Right ventricle myocardium inferior (tissue), 1 donor: ENCODE results near the gene ATXN7L3. TPM values are rescaled to one million over a fixed set of nuclear protein-coding genes. Genes with fewer than 3 reads are reported as not detected.

Experiments
- ATAC-seq: fragments of 200-7000 bp; cut with Tn5 transposase; one replicate; pipeline ENCODE4 v1.9.1; 2020; ENCODE audit warnings: mild to moderate bottlenecking, moderate library complexity
- DNase-seq: peaks from one replicate; pipeline ENCODE4 v3.0.0; 2021; ENCODE audit errors: missing footprints
- intact Hi-C: fragments of 100-400 bp; cut with DNase I; formaldehyde crosslinking; loops from one replicate; pipeline ENCODE4 v1.11.0; 2022
- total RNA-seq: library from RNA; stranded (reverse); fragmentation: NEBNext Ultra II Directional; extraction: Animal tissue kit (Norgen Biotek cat#: 25700); gene quantifications from one replicate; pipeline ENCODE4 v1.2.1, GENCODE V29; 2021
- donor health status: DM: no; HTN: yes; CAD: no; lungs with severe emphysema.

ATXN7L3 gene
- total RNA-seq, 1 donor from 2014 or later = 40.8 TPM

DNA sequence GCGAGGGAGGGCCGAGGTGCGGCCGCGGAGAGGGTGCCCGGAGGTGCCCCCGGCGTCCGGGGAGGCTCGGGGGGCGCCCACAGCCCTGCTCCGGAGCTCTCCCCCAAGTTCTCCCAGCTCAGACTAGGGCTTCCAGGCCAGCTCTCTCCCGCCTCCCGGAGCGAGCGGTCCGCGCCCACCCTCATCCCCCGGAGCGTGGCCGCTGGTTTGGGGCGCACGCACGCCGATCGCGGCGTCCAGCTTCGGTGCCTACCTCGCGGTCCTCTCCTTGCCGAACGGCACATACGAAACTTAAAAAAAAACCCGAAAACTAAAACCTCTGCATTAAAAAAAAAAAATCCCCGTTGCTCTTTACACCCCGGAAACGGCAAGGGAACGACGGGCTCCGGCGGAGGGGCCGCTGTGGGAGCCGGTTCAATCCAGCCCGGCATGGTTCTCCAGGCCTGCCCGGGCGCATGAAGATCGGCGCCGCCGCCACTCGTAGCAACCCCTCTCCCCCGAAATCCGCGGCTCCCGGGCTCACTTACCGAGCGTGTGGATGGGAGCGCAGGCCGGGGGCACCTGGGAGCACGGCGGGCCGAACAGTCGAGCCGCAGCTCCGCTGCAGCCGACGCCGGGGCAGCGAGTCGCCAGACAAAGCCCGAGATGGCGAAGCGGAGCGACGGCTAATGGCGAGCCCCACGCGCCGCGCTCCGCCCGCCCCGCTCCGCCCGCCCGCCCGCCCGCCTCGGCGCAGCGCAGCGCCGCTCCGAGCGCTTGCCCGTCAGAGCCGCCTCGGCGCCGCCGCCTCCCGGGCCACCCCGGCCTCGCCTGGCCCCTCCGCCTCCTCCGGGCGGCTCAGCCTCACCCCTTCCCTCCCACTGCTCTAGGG is 20.8 kb upstream of the ATXN7L3 start:
- ATAC-seq (peak; percentile 40), DNase-seq (peak; percentile 77)
- intact Hi-C loops = loop anchor here (5.0 kb wide), 1 partner anchor 52 kb away; no protein-coding TSS in a partner anchor

DNA sequence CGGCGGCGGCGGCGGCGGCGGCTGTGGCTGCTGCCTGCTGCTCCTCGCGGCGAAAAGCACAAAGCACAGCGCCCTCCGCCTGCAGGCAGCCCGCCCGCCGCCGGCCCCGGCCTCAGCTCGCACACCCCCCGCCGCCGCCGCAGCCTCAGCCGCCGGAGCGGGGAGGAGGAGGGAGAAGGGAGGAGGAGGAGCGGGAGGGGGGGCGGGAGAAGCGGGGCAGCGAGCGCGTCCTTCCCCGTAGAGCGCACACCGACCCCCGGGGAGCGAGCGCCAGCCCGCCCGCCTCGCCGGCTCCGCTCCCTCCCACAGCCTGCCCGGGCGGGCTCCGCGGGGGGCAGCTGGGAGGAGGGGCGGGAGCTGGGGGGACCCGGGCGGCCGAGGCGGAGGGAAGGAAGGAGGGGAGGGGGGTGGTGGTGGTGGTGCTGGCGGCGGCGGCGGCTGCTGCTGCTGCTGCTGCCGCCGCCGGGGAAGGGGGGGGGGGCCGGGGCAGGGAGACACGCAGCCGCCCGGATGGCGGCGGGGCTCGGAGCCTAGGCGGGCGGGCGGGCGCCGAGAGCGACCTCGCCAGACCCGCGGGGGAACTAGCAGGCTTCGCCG is 20.0 kb upstream of the ATXN7L3 start, which contains the start of gene UBTF:
UBTF (minus strand) TSS at position 60 of the 597 bp plus-strand sequence. CDS start 1,446 bp downstream, outside the sequence.
- ATAC-seq = peak; percentile 23
- intact Hi-C loops = loop anchor here (5.0 kb wide), 1 partner anchor 53 kb away; no protein-coding TSS in a partner anchor
- DNase-seq = peak; percentile 84

DNA sequence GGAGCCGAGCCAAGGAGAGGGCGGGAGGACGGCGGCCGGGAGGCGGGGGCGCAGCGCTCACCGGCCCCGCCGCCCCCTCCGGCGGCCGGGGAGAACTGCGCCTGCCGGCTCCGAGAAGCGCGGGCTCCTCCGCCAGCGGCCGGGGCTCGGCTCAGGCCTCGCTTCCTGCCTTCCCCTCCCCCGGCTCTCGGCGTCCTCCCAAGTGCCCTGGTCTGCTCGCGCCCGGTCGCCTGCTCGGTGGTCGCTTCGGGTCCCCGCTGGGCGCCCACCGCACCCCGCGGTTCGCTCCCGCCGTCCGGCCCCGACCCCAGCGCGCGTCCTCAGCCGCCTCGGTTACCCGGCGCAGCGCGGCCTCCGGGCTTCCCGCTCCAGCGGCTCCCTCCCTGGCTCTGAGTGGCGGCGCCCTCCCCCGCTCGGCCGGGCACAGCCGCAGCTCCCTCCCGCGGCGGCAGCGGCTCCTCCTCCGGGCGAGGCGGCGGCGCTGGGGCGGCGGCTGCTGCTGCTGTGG is 19.5 kb upstream of the ATXN7L3 start:
- DNase-seq (peak; percentile 86), ATAC-seq (peak; percentile 15)
- intact Hi-C loops = no loop called here

DNA sequence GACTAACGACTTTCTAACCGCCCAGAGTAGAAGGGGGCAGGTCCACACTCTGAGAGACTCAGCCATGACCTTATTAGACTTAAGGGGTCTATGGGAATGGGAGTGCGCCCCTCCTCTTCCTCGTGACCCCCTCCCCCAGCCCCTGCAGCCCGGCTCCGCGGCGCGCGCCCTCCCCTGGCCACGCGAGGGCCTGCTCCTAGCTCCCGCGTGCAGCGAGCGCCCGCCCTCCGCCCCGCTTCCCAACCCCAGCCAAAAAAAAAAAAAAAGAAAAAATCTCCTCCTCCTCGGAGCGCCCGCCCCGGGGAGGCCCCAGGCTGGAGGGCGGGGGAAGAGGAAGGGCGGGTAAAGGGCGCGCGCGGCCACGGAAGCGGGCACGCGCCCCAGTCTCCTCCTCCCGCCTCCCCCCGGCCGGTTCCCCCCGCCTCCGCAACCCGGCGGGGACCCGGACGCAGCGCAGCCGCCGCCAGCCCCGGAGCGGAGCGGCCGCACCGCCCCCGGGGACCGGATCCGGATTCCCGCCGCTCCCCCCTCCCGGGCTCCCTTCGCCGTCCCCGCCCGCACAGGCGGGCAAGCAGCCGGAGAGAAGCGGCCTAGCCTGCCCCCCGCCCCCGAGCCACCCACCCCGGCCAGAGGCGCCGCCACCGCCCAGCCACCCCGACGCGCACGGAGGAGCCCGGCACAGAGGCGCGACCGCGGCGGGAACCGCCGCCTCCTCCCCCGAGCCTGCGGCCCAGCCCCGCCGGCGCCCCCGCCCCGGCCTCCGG is 18.8 kb upstream of the ATXN7L3 start:
- DNase-seq = peak; percentile 95
- intact Hi-C loops = loop anchor here (1.0 kb wide), 2 partner anchors 18 to 107 kb away; no protein-coding TSS in a partner anchor
- peak; percentile 67 for ATAC-seq

DNA sequence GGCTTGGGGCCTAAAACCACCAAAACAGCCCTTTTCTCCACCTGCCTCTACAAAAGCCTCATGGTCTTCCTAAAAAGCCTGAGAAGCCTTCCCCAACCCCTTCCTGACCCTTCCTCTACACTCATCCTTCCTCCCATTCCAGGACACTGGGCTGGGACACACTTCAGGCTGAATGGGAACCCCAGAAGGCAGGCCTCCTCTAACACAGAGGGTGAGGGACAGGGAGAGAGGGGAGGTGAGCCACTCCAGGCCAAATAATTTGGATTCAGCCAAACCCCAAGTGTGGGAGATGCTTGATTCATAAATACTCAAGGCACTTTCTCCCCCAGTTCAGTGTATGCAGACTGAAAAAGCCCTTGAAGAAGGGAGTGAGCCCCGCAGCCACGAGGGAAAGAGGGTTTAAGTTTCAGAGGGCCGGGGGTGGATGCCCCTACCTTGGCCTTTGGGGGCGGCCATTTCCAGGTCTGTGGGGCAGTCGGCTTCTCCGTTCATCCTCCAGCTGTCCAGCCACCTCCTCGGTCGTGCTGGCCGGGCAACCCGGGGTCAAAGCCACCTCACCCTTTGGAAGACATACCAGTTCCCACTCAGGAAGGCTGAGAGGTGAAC is 18.2 kb upstream of the ATXN7L3 start:
- ATAC-seq = no peak
- peak; percentile 74 for DNase-seq
- intact Hi-C loops = loop anchor here (1.0 kb wide), 2 partner anchors 18 to 107 kb away; no protein-coding TSS in a partner anchor

DNA sequence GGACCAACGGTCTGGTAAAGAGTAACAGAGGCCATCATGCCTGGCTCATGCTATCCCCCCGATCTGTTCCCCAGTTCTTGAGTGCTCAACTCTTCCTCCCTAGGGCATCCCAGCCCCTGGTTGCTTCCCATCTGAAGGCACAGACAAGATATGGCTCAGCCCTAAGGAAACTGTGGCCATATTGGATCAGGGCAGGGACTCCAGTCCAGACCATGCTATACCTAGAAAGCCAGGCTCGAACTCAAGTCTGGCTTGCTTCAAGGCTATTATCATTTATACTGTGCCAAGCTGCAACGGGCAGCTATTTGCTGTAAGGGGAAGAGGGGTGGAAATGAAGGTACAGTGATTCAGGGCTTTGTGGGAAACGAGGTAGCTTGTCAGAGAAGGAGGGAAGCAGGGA is 17.0 kb upstream of the ATXN7L3 start:
- intact Hi-C loops = no loop called here
- no peak for ATAC-seq
- no peak for DNase-seq

DNA sequence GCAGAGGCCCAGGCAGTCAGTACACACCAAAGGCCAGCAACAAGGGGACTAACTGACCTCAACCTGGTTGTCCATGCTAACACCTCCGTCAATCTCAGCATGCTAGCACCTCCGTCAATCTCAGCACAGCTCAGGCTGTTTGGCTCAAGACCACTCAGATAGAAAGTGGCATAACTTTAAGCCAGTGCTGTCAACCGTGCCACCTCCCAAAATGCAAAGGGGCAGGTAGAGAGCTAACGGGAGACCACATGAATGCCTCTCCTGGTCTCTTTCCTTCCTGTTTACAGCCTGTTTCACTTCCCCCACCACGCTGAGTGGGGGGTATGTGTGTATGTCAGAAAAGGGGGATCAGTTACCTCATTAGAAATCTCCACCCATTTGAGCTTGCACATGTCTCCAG is 16.5 kb upstream of the ATXN7L3 start:
- ATAC-seq (no peak), DNase-seq (no peak)
- intact Hi-C loops = no loop called here

DNA sequence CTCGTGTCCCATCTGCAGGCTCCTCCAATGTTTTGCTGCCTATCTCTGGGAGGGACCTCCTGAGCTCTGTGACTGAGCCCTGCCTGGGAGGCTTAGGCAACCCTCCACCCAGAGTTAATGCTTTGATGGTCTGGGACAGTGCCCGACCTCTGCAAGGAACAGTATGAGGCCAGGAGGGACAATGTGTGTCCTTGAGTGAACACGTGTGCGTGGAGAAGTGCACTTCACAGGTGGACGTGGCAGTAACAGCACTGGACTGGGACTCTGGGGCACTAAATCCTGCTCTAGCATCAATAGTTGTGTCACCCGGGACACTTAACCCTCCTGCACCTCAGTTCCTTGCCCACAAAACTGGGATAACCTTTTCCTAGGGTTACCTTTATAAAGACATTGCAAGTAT is 15.2 kb upstream of the ATXN7L3 start:
- DNase-seq = no peak
- intact Hi-C loops = loop anchor here (5.0 kb wide), 1 partner anchor 307 kb away; no protein-coding TSS in a partner anchor
- no peak for ATAC-seq

DNA sequence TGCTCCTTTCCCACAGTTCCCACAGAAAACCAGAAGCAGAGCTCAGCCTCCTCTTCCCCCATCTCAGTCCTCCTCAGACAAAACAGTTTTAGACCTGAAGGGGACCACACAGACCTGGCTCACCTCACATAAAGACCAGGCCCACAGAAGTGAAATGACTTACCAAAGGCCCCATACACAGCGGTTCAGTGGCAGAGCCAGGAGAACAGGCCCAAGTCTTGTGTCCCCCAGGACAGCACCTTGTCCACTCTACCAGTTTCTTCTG is 14.5 kb upstream of the ATXN7L3 start:
- DNase-seq = no peak
- no peak for ATAC-seq
- intact Hi-C loops = loop anchor here (5.0 kb wide), 1 partner anchor 308 kb away; no protein-coding TSS in a partner anchor

DNA sequence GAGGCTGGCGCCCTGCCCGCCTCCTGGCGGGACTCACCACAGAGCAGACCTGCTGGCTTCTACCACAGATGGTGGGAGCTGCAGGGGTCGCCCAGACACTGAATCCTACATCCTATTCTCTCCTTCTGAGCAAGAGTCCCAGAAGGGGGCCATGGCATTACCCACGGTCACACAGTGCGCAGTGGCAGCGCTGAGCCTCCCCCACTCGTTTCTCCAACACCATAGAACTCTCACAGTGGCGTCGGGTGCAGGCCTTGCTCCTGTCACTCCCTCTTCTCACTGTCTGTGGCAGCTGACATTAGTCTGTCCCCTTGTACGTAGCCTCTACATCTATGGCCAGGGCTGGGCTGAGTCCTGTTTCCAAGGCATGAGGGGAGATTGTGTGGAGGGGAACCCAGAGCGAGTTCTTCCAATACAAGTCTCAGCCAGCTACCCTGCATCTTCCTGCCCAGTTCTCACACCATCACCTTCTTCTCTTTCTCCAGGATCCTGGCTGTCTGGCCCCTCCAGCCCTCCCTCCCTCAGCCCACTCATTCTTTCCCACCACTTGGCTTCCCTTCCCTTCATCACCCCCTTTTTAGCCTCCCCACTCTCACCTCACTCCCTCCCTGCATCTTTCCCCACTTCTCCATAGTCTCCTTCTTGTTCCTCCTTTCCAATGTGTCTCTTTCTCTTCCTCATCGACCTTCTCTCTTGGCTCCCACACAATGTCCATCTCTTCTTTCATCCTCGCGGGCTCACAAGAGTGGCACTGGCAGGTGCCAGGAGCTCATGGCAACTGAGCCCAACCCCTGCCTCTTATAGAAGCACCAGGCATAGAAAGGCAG is 13.9 kb upstream of the ATXN7L3 start:
- no peak for ATAC-seq
- no peak for DNase-seq
- intact Hi-C loops = loop anchor here (5.0 kb wide), 1 partner anchor 309 kb away; no protein-coding TSS in a partner anchor

DNA sequence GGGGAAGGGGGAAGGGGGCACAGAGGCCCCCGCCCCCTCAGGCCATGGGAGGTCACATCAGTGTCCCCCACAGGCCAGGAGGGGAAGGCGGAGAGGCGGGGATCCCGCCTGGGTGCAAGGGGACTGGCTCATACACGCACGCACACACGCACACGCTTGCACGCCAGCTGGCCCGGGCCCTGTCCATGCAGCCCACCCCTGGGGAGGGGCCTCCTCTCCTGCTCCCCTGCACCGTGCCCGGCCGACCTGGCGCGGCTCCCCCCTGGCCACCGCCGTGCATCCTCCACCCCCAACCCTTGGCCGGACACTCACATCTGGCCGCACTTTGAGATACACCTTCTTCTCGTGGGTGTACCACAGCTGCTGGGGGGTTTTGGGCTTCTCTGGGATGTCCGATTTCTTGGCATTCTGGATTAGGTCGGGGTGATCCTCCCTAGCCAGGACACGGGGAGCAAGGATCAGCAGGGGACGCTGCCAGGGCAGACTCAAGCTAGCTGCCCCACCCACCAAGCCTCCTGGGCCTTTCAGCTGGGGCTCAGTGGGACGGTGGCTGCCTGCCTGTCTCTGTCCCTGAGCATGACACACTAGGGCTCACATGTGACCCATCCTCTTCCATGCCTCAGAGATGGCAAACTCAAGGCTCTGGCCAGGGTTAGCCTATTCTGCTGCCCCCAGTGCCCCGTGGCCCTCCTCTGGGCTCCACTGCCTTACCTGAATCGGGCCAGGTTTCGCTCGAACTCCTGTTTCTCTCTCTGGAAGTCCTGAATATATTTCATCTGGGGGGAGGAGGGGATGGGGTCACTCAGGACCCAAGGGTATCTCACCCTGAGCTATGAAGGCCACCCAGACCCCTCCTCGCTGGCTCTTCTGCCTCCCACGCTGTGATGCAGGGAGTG is 13.1 kb upstream of the ATXN7L3 start:
- DNase-seq = no peak
- intact Hi-C loops = loop anchor here (5.0 kb wide), 1 partner anchor 310 kb away; no protein-coding TSS in a partner anchor
- ATAC-seq = no peak

DNA sequence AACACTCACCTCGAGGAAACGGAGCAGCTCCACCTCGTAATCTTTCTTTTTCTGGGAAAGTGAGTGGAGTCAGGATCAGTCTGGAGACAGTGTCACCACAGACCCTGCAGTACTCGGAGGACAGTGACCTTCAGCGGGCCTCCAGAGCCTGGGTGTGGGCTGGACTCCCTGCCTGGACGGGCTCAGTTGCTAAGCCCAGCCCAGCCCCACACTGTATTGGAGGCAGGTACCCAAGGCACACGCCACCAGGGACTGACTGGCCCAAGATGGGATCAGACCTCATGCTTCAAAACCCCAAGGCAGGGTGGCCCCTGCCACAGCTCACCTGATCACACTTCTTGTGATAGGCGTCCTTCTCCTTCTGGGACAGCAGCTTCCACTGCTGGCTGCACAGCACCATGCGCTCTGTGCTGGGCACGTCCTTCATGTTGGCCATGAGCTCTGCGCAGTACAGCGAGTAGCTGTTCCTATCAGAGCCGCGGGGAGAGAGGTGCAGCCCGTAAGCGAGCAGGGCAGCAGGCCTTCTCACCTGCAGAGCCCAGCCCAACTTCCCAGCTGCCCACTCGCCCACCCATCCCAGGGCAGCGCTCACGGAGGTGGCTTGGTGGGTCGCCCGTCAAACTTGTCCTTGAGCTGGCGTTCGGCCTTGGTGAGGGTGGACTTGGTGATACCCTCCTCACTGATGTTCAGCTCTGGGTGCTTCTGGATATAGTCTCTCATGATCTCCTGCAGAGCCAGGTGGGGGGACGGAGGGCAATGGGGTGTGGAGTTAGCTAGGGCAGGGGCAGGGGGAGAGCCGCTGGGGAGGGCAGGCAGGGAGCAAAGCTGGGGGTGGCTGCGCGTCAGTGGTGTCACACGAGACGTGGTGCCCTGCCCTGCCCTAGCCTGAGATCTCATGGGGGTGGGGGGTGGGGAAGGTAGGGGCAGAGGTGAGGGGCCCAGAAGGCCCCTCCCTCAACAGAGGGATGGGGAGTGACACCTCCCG is 11.9 kb upstream of the ATXN7L3 start:
- no peak for ATAC-seq
- intact Hi-C loops = loop anchor here (5.0 kb wide), 1 partner anchor 311 kb away; no protein-coding TSS in a partner anchor
- no peak for DNase-seq

DNA sequence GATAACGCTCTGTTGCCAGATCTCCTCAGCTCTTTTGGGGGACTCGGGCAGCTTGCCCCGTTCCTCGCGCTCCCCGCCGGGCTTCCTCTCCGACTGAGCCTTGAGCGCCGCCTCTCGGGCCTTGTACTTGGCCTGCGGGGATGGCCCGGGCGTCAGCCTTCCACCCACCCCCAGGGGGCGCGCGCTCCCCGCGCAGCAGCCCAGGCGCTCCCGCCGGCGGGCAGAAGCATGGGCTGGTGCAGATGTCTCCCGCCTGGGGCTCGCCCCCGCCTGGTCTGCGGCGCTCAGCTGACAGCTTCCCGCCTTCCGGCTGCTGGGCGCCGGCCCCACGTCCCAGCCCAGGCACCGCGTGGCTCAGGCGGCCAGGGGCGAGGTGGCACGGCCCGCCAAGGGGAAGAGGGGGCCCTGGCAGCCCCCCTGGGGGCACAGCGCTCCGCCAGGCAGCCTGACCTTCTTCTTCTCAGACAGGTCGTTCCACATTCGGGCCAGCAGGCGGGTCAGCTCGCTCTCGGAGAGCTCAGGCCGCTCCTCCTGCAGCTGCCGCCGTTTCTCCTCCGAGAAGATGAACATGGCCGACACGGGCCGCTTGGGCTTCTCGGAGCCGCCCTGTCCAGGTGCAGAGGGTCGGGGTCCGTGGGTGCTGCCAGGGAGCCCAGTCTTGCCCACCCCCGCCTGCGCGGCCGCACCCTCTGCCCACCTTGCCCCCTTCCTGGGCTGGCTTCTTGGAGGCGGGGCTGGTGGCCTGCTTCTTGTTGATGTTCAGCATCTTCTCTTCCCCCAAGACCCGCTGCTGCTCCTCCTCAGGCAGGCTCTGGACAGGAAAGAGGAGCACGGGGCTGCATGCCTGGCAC is 10.9 kb upstream of the ATXN7L3 start:
- peak; percentile 96 for DNase-seq
- intact Hi-C loops = loop anchor here (1.0 to 5.0 kb wide), 2 partner anchors 121 to 312 kb away; no protein-coding TSS in a partner anchor
- peak; percentile 93 for ATAC-seq

DNA sequence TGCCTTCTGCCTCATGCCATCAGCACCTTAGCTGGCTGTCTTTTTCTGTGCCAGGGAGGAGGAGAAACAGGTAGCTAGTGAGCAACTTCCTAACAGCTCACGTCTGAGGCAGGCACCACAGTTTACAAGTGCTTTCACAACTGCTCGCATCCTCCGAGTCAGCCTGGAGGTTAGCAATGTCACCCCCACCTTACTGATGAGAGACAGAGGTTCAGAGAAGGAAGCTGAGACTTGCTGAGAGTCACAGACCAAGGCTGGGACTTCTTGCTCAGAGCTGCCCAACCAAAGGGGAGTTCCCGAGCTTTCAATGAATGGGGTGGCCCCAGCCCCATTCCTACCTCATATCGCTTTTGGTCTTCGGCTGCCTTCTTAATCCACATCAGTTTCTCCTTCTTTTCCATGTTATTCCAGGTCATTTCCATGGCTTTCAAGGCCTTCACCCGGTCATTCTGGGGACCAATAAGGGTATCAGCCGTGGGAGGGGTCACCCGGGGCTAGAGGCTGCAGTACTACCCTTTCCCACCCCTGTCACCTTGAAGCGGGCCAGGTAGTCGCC is 10.2 kb upstream of the ATXN7L3 start:
- DNase-seq (no peak), ATAC-seq (no peak)
- intact Hi-C loops = loop anchor here (1.0 to 10.0 kb wide), 3 partner anchors 121 to 312 kb away; partner anchors contain the start of gene GPATCH8
